WTC11 (cell line): ENCODE results near the gene FMNL2. TPM values are rescaled to one million over a fixed set of nuclear protein-coding genes. Genes with fewer than 3 reads are reported as not detected.

Source experiments
- ATAC-seq: fragments of 200-7000 bp; cut with Tn5 transposase; 2 replicates; pipeline ENCODE4 v1.10.0; 2021; ENCODE audit warnings: mild to moderate bottlenecking, moderate library complexity
- CTCF ChIA-PET: fragments of 300-600 bp; sonication (Branson Sonifier 250); formaldehyde crosslinking; loops from one replicate; lab custom pipeline; 2021; ENCODE audit warnings: antibody characterized with exemption; lab: Charles Lee
- POLR2A ChIA-PET: fragments of 350-600 bp; sonication (Branson Sonifier 250); formaldehyde crosslinking; loops from one replicate; lab custom pipeline; 2021; ENCODE audit warnings: antibody characterized with exemption; lab: Charles Lee
- DNase-seq: peaks from one replicate; pipeline ENCODE4 v3.0.0; 2021; ENCODE audit warnings: low spot score
- H3K27ac Mint-ChIP-seq: 2 replicates; pipeline ENCODE4 v1.8.0; 2021; ENCODE audit warnings: mixed read lengths
- H3K27me3 Mint-ChIP-seq: 2 replicates; pipeline ENCODE4 v1.8.0; 2021; ENCODE audit warnings: low read depth, mild to moderate bottlenecking, moderate library complexity, mixed read lengths
- H3K36me3 Mint-ChIP-seq: 2 replicates; pipeline ENCODE4 v1.8.0; 2021; ENCODE audit warnings: mixed read lengths
- H3K4me1 Mint-ChIP-seq: 2 replicates; pipeline ENCODE4 v1.8.0; 2022; ENCODE audit warnings: mixed read lengths
- H3K4me3 Mint-ChIP-seq: 2 replicates; pipeline ENCODE4 v1.8.0; 2021; ENCODE audit warnings: mild to moderate bottlenecking, moderate library complexity, mixed read lengths
- H3K9me3 Mint-ChIP-seq: 2 replicates; pipeline ENCODE4 v1.8.0; 2021; ENCODE audit warnings: mixed read lengths
- CREM ChIP-seq: sonication (generic); formaldehyde crosslinking; IDR thresholded peaks from 2 replicates; pipeline ENCODE4 v1.8.1; 2022; ENCODE audit warnings: mild to moderate bottlenecking, missing genetic modification reagents, moderate library complexity
- ETV6 ChIP-seq: sonication (generic); formaldehyde crosslinking; IDR thresholded peaks from 2 replicates; pipeline ENCODE4 v1.8.1; 2022; ENCODE audit warnings: mild to moderate bottlenecking, missing genetic modification reagents
- GRHL2 ChIP-seq: fragments of 250-450 bp; sonication (Bioruptor Pico); IDR thresholded peaks from 2 replicates; pipeline ENCODE4 v1.8.0; 2022; ENCODE audit warnings: mild to moderate bottlenecking, moderate library complexity; ENCODE audit not compliant: insufficient replicate concordance, severe bottlenecking
- NFATC4 ChIP-seq: fragments of 250-450 bp; sonication (Bioruptor Pico); IDR thresholded peaks from 2 replicates; pipeline ENCODE4 v1.9.0; 2021; ENCODE audit warnings: mild to moderate bottlenecking
- NR1H2 ChIP-seq: sonication (generic); formaldehyde crosslinking; IDR thresholded peaks from 2 replicates; pipeline ENCODE4 v1.9.0; 2021; ENCODE audit warnings: mild to moderate bottlenecking, moderate library complexity, missing genetic modification reagents
- NR2C2 ChIP-seq: sonication (generic); formaldehyde crosslinking; IDR thresholded peaks from 2 replicates; pipeline ENCODE4 v1.8.0; 2022; ENCODE audit warnings: mild to moderate bottlenecking, missing genetic modification reagents
- RORB ChIP-seq: fragments of 250-450 bp; sonication (Bioruptor Pico); IDR thresholded peaks from 2 replicates; pipeline ENCODE4 v1.9.0; 2021; ENCODE audit warnings: mild to moderate bottlenecking
- SMAD3 ChIP-seq: sonication (generic); formaldehyde crosslinking; IDR thresholded peaks from 2 replicates; pipeline ENCODE4 v1.8.0; 2022; ENCODE audit warnings: missing genetic modification reagents, mild to moderate bottlenecking, borderline replicate concordance
- ZNF219 ChIP-seq: sonication (generic); formaldehyde crosslinking; IDR thresholded peaks from 2 replicates; pipeline ENCODE4 v1.8.0; 2023; ENCODE audit warnings: missing genetic modification reagents, mild to moderate bottlenecking, borderline replicate concordance
- ZNF317 ChIP-seq: sonication (generic); formaldehyde crosslinking; IDR thresholded peaks from 2 replicates; pipeline ENCODE4 v1.8.1; 2023; ENCODE audit warnings: low read depth, mild to moderate bottlenecking, moderate library complexity, missing genetic modification reagents, borderline replicate concordance
- total RNA-seq: library from RNA; stranded (reverse); gene quantifications from 3 replicates; pipeline ENCODE4 v1.2.3, GENCODE V29; 2021
- TF ChIP-seq, protein P1 (sequence below): fragments of 250-450 bp; sonication (Bioruptor Pico); IDR thresholded peaks from 2 replicates; pipeline ENCODE4 v1.9.0; 2021; ENCODE audit warnings: mild to moderate bottlenecking
- TF ChIP-seq, protein P2 (sequence below): sonication (generic); formaldehyde crosslinking; IDR thresholded peaks from 2 replicates; pipeline ENCODE4 v1.8.1; 2022; ENCODE audit warnings: low read depth, mild to moderate bottlenecking, moderate library complexity, missing genetic modification reagents, borderline replicate concordance
- TF ChIP-seq, protein P3 (sequence below): sonication (generic); formaldehyde crosslinking; conservative IDR thresholded peaks from 2 replicates; pipeline ENCODE4 v1.8.1; 2023; ENCODE audit warnings: mild to moderate bottlenecking, low read depth, missing genetic modification reagents, moderate library complexity
- TF ChIP-seq, protein P4 (sequence below): sonication (generic); formaldehyde crosslinking; IDR thresholded peaks from 2 replicates; pipeline ENCODE4 v1.8.1; 2023; ENCODE audit warnings: mild to moderate bottlenecking, missing genetic modification reagents, moderate library complexity
- TF ChIP-seq, protein P5 (sequence below): sonication (generic); formaldehyde crosslinking; IDR thresholded peaks from 2 replicates; pipeline ENCODE4 v1.8.0; 2022; ENCODE audit warnings: mild to moderate bottlenecking, missing genetic modification reagents
- TF ChIP-seq, protein P6 (sequence below): sonication (generic); formaldehyde crosslinking; IDR thresholded peaks from 2 replicates; pipeline ENCODE4 v1.8.0; 2022; ENCODE audit warnings: missing genetic modification reagents
- TF ChIP-seq, protein P7 (sequence below): fragments of 250-450 bp; sonication (Bioruptor Pico); conservative IDR thresholded peaks from 2 replicates; pipeline ENCODE4 v1.9.0; 2021; ENCODE audit warnings: mild to moderate bottlenecking

The FMNL2 gene
- total RNA-seq, 1 experiment from 2014 or later: 43.0 TPM

DNA sequence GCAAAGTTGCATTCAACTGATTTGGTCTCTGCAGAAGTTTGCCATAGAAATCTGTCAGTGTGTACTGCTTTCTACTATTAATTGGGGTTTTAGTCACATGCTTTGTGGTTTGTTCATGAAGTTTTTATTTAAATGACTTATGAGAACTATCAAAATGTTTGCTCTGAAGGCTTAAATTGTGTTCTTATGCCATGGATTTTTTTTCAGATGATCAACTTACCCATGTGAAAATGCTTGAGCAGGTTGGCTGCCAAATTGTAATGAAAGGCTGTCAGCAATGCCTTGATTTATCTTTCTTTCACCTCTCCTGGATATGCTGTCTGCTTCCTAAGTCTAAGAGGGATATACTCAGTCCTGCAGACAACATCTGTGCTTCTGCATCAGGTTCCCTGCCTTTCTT, 50.7 kb downstream of the FMNL2 start (continued):
- TF ChIP-seq RORB (no peak), NR1H2 (CRISPR knock-in tag) (no peak)
- TF ChIP-seq, protein P1, sequence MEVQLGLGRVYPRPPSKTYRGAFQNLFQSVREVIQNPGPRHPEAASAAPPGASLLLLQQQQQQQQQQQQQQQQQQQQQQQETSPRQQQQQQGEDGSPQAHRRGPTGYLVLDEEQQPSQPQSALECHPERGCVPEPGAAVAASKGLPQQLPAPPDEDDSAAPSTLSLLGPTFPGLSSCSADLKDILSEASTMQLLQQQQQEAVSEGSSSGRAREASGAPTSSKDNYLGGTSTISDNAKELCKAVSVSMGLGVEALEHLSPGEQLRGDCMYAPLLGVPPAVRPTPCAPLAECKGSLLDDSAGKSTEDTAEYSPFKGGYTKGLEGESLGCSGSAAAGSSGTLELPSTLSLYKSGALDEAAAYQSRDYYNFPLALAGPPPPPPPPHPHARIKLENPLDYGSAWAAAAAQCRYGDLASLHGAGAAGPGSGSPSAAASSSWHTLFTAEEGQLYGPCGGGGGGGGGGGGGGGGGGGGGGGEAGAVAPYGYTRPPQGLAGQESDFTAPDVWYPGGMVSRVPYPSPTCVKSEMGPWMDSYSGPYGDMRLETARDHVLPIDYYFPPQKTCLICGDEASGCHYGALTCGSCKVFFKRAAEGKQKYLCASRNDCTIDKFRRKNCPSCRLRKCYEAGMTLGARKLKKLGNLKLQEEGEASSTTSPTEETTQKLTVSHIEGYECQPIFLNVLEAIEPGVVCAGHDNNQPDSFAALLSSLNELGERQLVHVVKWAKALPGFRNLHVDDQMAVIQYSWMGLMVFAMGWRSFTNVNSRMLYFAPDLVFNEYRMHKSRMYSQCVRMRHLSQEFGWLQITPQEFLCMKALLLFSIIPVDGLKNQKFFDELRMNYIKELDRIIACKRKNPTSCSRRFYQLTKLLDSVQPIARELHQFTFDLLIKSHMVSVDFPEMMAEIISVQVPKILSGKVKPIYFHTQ: no peak
- TF ChIP-seq, all 79 proteins: peak for 0

DNA sequence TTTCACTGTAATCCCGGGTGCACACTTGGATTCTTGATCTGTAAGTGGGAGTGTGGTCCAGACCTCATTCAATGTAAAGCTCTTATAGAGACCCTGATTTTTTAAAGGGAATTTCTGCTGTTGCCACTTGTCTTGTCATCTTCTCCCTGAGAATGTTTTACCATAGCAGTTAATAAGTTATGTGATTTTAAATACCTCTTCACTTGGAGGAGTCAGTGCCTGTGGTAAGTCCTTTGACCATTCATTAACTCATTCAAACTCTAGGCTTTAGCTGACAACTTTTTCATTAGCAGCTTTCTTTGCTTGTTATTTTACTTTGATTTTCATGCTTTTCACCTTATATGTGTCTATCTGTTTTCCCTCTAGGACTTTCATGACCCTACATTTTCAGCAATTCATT, 51.3 kb downstream of the FMNL2 start:
- DNase-seq: no peak
- ATAC-seq: no peak
- peaks cover 47% of the 10 kb centered on the region for H3K4me1 Mint-ChIP-seq
- no peak overlapping the region for H3K27ac Mint-ChIP-seq
- TF ChIP-seq CREM (CRISPR knock-in tag): no peak
- no peak for TF ChIP-seq ZNF219 (CRISPR knock-in tag)
- TF ChIP-seq GRHL2: no peak
- no peak for TF ChIP-seq NFATC4
- TF ChIP-seq, protein P2, sequence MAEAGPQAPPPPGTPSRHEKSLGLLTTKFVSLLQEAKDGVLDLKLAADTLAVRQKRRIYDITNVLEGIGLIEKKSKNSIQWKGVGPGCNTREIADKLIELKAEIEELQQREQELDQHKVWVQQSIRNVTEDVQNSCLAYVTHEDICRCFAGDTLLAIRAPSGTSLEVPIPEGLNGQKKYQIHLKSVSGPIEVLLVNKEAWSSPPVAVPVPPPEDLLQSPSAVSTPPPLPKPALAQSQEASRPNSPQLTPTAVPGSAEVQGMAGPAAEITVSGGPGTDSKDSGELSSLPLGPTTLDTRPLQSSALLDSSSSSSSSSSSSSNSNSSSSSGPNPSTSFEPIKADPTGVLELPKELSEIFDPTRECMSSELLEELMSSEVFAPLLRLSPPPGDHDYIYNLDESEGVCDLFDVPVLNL (CRISPR knock-in tag): no peak
- TF ChIP-seq, protein P3, sequence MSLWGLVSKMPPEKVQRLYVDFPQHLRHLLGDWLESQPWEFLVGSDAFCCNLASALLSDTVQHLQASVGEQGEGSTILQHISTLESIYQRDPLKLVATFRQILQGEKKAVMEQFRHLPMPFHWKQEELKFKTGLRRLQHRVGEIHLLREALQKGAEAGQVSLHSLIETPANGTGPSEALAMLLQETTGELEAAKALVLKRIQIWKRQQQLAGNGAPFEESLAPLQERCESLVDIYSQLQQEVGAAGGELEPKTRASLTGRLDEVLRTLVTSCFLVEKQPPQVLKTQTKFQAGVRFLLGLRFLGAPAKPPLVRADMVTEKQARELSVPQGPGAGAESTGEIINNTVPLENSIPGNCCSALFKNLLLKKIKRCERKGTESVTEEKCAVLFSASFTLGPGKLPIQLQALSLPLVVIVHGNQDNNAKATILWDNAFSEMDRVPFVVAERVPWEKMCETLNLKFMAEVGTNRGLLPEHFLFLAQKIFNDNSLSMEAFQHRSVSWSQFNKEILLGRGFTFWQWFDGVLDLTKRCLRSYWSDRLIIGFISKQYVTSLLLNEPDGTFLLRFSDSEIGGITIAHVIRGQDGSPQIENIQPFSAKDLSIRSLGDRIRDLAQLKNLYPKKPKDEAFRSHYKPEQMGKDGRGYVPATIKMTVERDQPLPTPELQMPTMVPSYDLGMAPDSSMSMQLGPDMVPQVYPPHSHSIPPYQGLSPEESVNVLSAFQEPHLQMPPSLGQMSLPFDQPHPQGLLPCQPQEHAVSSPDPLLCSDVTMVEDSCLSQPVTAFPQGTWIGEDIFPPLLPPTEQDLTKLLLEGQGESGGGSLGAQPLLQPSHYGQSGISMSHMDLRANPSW (CRISPR knock-in tag): no peak
- no peak for TF ChIP-seq RORB
- no peak for TF ChIP-seq ETV6 (CRISPR knock-in tag)
- no peak for TF ChIP-seq SMAD3 (CRISPR knock-in tag)
- TF ChIP-seq, protein P4, sequence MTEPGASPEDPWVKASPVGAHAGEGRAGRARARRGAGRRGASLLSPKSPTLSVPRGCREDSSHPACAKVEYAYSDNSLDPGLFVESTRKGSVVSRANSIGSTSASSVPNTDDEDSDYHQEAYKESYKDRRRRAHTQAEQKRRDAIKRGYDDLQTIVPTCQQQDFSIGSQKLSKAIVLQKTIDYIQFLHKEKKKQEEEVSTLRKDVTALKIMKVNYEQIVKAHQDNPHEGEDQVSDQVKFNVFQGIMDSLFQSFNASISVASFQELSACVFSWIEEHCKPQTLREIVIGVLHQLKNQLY (CRISPR knock-in tag): no peak
- no peak for TF ChIP-seq ZNF317 (CRISPR knock-in tag)
- TF ChIP-seq, protein P5, sequence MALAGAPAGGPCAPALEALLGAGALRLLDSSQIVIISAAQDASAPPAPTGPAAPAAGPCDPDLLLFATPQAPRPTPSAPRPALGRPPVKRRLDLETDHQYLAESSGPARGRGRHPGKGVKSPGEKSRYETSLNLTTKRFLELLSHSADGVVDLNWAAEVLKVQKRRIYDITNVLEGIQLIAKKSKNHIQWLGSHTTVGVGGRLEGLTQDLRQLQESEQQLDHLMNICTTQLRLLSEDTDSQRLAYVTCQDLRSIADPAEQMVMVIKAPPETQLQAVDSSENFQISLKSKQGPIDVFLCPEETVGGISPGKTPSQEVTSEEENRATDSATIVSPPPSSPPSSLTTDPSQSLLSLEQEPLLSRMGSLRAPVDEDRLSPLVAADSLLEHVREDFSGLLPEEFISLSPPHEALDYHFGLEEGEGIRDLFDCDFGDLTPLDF (CRISPR knock-in tag): no peak
- no peak for TF ChIP-seq NR2C2 (CRISPR knock-in tag)
- TF ChIP-seq, protein P6, sequence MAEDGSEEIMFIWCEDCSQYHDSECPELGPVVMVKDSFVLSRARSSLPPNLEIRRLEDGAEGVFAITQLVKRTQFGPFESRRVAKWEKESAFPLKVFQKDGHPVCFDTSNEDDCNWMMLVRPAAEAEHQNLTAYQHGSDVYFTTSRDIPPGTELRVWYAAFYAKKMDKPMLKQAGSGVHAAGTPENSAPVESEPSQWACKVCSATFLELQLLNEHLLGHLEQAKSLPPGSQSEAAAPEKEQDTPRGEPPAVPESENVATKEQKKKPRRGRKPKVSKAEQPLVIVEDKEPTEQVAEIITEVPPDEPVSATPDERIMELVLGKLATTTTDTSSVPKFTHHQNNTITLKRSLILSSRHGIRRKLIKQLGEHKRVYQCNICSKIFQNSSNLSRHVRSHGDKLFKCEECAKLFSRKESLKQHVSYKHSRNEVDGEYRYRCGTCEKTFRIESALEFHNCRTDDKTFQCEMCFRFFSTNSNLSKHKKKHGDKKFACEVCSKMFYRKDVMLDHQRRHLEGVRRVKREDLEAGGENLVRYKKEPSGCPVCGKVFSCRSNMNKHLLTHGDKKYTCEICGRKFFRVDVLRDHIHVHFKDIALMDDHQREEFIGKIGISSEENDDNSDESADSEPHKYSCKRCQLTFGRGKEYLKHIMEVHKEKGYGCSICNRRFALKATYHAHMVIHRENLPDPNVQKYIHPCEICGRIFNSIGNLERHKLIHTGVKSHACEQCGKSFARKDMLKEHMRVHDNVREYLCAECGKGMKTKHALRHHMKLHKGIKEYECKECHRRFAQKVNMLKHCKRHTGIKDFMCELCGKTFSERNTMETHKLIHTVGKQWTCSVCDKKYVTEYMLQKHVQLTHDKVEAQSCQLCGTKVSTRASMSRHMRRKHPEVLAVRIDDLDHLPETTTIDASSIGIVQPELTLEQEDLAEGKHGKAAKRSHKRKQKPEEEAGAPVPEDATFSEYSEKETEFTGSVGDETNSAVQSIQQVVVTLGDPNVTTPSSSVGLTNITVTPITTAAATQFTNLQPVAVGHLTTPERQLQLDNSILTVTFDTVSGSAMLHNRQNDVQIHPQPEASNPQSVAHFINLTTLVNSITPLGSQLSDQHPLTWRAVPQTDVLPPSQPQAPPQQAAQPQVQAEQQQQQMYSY (CRISPR knock-in tag): no peak
- TF ChIP-seq, protein P7, sequence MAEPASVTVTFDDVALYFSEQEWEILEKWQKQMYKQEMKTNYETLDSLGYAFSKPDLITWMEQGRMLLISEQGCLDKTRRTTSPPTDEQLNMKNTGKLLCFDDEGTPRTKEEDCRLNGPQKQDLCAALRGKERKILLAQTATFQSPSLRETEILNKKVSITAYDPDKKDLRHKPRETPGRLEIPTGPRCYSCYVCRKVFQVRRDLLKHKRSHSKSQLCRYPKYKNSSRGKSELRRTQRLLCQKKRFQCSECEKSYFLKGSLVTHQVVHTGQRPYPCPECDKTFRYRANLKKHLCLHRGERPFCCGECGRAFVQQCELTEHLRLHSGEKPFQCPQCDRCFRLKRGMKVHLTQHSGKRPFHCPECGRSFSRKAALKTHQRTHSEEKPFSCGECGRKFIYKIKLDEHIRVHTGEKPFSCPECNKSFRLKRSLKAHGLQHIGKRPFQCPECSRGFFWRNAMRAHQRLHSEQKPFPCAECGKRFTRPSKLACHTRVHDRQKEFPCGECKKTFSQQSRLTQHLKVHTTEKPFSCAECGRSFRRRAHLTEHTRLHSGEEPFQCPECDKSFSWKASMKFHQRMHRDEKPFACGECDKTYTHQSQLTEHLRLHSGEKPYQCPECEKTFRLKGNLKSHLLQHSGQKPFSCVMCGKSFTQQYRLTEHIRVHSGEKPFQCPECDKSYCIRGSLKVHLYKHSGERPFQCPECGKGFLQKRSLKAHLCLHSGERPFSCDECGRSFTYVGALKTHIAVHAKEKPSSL (CRISPR knock-in tag): no peak
- no peak overlapping the region for H3K4me3 Mint-ChIP-seq
- H3K27me3 Mint-ChIP-seq: no peaks in the 10 kb centered on the region
- CTCF ChIA-PET: interaction anchor here (0.6 kb wide), 1 partner anchor 8 kb away, joined by 3 read pairs; no protein-coding TSS in a partner anchor
- peaks cover 13% of the 10 kb centered on the region for H3K36me3 Mint-ChIP-seq
- peaks cover 17% of the 10 kb centered on the region for H3K9me3 Mint-ChIP-seq
- POLR2A ChIA-PET: no interaction called here
